Loucy (cell line): Measurements from ENCODE around the gene KRTAP10-8.

Source experiments
- EZH2phosphoT487 ChIP-seq: fragments of 200-600 bp; IDR thresholded peaks from 2 replicates; pipeline ENCODE4 v1.6.1; 2018; ENCODE audit warnings: antibody characterized with exemption, mild to moderate bottlenecking, moderate library complexity, borderline replicate concordance
- TF ChIP-seq, protein P1 (sequence below): fragments of 200-600 bp; sonication (generic); conservative IDR thresholded peaks from 2 replicates; pipeline ENCODE4 v1.5.1; 2014; ENCODE audit warnings: mild to moderate bottlenecking, antibody characterized with exemption, low read length

DNA sequence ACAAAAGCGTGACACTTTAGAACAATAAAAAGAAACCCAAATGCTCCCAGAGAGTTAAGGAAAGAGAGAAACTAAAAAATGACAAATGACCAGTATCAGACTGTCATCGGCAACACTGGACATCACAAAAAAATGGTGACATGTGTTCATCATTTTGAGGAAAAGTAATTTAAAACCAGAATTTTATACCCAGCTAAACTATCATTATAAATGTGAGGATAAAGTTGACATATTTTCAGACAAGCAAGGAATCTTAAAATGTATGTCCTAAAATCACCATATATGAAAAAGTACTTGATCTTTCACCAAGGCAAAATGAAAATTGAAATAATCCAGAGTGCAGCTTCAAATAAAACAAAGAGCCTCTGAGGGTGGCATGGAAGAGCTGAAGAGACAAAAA, 33.0 kb downstream of the KRTAP10-8 start:
- TF ChIP-seq, protein P1, sequence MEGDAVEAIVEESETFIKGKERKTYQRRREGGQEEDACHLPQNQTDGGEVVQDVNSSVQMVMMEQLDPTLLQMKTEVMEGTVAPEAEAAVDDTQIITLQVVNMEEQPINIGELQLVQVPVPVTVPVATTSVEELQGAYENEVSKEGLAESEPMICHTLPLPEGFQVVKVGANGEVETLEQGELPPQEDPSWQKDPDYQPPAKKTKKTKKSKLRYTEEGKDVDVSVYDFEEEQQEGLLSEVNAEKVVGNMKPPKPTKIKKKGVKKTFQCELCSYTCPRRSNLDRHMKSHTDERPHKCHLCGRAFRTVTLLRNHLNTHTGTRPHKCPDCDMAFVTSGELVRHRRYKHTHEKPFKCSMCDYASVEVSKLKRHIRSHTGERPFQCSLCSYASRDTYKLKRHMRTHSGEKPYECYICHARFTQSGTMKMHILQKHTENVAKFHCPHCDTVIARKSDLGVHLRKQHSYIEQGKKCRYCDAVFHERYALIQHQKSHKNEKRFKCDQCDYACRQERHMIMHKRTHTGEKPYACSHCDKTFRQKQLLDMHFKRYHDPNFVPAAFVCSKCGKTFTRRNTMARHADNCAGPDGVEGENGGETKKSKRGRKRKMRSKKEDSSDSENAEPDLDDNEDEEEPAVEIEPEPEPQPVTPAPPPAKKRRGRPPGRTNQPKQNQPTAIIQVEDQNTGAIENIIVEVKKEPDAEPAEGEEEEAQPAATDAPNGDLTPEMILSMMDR, result no peak
- TF ChIP-seq EZH2phosphoT487, result no peak
